Kidney epithelial cell (primary cell): ENCODE data around the gene GAPVD1. TPM values are rescaled to one million over a fixed set of nuclear protein-coding genes. Genes with fewer than 3 reads are reported as not detected.
A peak's percentile ranks its signal among the peaks of the same experiment; 100 is the strongest.

Source experiments
- DNase-seq: peaks from one replicate; pipeline ENCODE4 v3.0.0-alpha.2; 2010; ENCODE audit warnings: low read depth
- H3K27me3 ChIP-seq: 2 replicates; pipeline ENCODE4 v1.6.0; 2011; ENCODE audit warnings: low read length; ENCODE audit not compliant: control insufficient read depth, insufficient read depth
- H3K36me3 ChIP-seq: 2 replicates; pipeline ENCODE4 v1.5.1; 2011; ENCODE audit warnings: low read length; ENCODE audit not compliant: control insufficient read depth, insufficient read depth
- H3K4me3 ChIP-seq: 2 replicates; pipeline ENCODE4 v1.5.1; 2011; ENCODE audit warnings: low read depth, mild to moderate bottlenecking, control low read depth, low read length
- total RNA-seq: library from RNA; depleted of rRNA; stranded (reverse); fragments of >200 nt; gene quantifications from 2 replicates; pipeline ENCODE4 v1.2.3, GENCODE V29; 2015
- TF ChIP-seq, protein P1 (sequence below): IDR thresholded peaks from 2 replicates; pipeline ENCODE4 v1.5.1; 2011; ENCODE audit warnings: mild to moderate bottlenecking, moderate library complexity, low read length, control low read depth, inconsistent platforms; ENCODE audit not compliant: insufficient read depth, poor library complexity, severe bottlenecking

Gene GAPVD1
- total RNA-seq, 1 donor from 2014 or later = 30.4 TPM

DNA sequence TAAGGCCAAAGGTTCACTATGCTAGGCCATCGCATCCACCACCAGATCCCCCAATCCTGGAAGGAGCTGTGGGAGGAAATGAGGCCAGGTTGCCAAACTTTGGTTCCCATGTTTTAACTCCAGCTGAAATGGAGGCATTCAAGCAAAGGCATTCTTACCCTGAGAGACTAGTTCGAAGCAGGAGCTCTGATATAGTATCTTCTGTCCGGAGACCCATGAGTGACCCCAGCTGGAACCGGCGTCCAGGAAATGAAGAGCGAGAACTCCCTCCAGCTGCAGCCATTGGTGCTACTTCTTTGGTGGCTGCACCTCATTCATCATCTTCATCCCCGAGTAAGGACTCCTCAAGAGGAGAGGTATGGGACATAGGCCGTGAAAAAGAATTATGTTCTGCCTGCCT lies 75.6 kb downstream of the GAPVD1 start:
- TF ChIP-seq, protein P1, sequence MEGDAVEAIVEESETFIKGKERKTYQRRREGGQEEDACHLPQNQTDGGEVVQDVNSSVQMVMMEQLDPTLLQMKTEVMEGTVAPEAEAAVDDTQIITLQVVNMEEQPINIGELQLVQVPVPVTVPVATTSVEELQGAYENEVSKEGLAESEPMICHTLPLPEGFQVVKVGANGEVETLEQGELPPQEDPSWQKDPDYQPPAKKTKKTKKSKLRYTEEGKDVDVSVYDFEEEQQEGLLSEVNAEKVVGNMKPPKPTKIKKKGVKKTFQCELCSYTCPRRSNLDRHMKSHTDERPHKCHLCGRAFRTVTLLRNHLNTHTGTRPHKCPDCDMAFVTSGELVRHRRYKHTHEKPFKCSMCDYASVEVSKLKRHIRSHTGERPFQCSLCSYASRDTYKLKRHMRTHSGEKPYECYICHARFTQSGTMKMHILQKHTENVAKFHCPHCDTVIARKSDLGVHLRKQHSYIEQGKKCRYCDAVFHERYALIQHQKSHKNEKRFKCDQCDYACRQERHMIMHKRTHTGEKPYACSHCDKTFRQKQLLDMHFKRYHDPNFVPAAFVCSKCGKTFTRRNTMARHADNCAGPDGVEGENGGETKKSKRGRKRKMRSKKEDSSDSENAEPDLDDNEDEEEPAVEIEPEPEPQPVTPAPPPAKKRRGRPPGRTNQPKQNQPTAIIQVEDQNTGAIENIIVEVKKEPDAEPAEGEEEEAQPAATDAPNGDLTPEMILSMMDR = no peak
- Histone ChIP-seq H3K27me3 (no peaks in the 10 kb centered on the region), H3K4me3 (no peak overlapping the region), H3K36me3 (peaks cover under 1% of the 10 kb centered on the region)
- DNase-seq = no peak

DNA sequence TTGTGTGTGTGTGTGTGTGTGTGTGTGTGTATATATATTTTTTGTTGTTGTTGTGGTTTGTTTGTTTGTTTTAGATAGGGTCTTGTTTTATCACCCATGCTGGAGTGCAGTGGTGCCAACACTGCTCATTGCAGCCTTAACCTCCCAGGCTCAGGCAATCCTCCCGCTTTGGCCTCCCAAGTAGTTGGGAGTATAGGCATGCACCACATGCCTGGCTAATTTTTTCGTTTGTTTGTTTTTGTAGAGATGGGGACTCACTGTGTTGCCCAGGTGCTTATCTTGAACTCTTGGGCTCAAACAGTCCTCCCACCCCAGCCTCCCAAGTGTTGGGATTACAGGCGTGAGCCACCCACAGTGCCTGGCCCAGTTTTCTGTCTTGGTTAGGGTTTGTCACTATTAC lies 77.3 kb downstream of the GAPVD1 start:
- peaks cover 1% of the 10 kb centered on the region for H3K36me3 ChIP-seq
- no peaks in the 10 kb centered on the region for H3K27me3 ChIP-seq
- TF ChIP-seq, protein P1 = no peak
- DNase-seq = no peak
- H3K4me3 ChIP-seq = no peak overlapping the region

DNA sequence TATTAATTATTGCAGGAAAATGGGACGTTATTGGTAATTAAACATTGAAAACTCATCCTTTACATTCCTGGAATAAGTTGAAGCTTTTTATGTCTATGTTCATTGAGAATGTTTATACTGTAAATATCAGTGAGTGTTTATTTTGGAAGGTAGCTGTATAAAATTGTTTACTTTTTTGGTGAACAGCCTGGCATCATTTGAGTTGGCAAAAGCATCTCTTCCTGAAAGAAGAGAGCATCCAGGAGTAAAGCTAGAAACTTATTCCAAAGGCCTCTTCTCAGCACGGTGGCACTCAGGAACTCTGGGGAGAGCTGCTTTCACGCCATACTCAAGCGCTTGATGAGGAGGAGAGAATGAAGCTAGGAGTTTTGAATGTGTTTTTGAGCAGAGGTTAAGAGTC lies 79.9 kb downstream of the GAPVD1 start:
- DNase-seq = no peak
- Histone ChIP-seq H3K27me3 (no peaks in the 10 kb centered on the region), H3K4me3 (no peak overlapping the region), H3K36me3 (peaks cover 1% of the 10 kb centered on the region)
- TF ChIP-seq, protein P1 = no peak

DNA sequence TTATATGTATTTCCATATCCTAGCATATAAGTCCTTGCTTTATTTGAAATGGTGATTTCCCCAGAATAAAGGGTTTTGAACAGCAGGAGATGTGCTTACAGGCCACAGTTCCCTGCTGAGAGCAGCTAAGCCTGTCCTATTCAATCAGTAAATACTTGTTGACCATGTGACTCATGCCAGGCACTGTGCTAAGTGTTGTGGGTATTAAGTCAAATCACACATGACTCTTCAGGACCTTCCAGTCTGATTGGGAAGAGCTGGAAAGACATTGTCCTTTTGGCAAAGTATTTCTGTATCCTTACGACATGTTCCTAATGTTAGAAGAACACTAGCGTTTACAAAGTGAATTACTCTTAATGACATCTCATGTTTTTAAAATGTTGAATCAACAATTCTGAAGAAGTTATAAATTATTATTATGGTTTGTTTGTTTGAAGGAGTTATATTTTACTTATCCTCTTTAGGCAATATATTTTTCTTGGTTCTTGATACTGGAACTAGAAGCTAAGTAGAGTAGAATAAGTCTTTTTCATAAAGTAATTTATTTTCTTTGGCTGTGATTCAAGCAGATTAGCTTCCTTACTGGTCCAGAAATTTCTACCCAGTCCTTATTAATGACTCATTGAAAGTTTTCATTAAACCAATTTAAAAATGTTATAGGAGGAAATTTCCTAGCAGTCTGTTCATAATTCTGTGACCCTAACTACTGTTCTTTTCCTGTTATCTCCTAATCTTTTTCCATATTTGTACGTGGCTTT lies 82.1 kb downstream of the GAPVD1 start:
- TF ChIP-seq, protein P1 = no peak
- Histone ChIP-seq H3K4me3 (no peak overlapping the region), H3K27me3 (no peaks in the 10 kb centered on the region), H3K36me3 (peaks cover 2% of the 10 kb centered on the region)
- DNase-seq = peak; percentile 26

DNA sequence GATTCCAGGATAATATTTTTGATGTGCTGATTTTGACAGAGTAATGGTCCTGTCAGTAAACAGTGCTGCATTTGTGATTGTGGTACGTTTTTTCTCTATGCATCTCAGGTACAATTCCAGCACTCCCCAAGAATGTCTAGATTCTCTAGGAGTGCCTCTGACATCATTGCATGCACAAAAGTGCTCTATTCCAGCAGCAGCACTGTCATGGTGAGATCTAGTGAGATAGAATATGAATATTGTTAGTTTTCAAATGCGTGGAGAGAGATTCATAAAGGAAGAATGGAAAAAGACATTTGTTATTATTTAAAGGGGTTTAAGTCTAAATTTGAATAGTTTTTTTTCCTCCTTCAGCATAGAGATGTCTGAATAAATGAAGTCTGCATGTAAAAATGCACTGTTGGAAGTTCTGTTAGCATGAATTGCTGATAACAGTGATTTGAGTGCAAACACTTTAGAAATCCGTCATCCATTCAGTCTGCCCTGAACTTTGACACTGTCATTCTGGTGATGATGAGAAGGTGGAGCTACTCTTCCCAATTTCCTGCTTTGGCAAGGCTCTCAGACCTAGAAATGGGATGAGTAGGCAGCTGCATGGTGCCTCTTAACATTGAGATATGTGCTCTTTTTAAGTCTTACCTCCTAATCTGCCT lies 84.6 kb downstream of the GAPVD1 start:
- no peak for DNase-seq
- TF ChIP-seq, protein P1 = no peak
- H3K4me3 ChIP-seq = no peak overlapping the region
- no peaks in the 10 kb centered on the region for H3K27me3 ChIP-seq
- H3K36me3 ChIP-seq = peaks cover 4% of the 10 kb centered on the region
